Kidney (tissue), 14 donors: ENCODE data around the gene ACP6. TPM values are rescaled to one million over a fixed set of nuclear protein-coding genes. Genes with fewer than 3 reads are reported as not detected.

Experiments used
- DNase-seq, 5 donors: peaks; one replicate each; pipeline ENCODE4 v3.0.0-alpha.2; 2013 to 2020
- FAIRE-seq: peaks from 2 replicates; lab custom pipeline; 2012; peaks lifted over from hg19 to GRCh38; lab: Jason Lieb, UNC
- H3K27ac ChIP-seq, 2 donors: one replicate each; pipeline ENCODE4 v1.7.0; 2013; ENCODE audit warnings: low read depth in 2 of 2, low read length in 2 of 2, inconsistent platforms in 1 of 2
- H3K27me3 ChIP-seq: one replicate; pipeline ENCODE4 v1.7.1; 2013; ENCODE audit warnings: low read length, inconsistent platforms; ENCODE audit not compliant: control insufficient read depth, insufficient read depth
- H3K36me3 ChIP-seq, 3 donors: one replicate each; pipeline versions ENCODE4 v1.7.0 to v1.7.1; 2013; ENCODE audit warnings: low read length in 3 of 3, control low read depth in 1 of 3, inconsistent platforms in 1 of 3; ENCODE audit not compliant: insufficient read depth in 3 of 3, control insufficient read depth in 2 of 3
- H3K4me1 ChIP-seq, 3 donors: one replicate each; pipeline versions ENCODE4 v1.7.0 to v1.7.1; 2013; ENCODE audit warnings: low read length in 3 of 3, inconsistent platforms in 1 of 3, low read depth in 1 of 3; ENCODE audit not compliant: control insufficient read depth in 2 of 3, insufficient read depth in 2 of 3
- H3K4me3 ChIP-seq, 3 donors: one replicate each; pipeline versions ENCODE4 v1.7.0 to v1.8.1; 2013; ENCODE audit warnings: low read length in 3 of 3, control low read depth in 1 of 3, inconsistent platforms in 1 of 3
- H3K9ac ChIP-seq, 3 donors: one replicate each; pipeline versions ENCODE4 v1.7.0 to v1.7.1; 2013; ENCODE audit warnings: low read length in 3 of 3, control low read depth in 1 of 3, inconsistent platforms in 1 of 3
- H3K9me3 ChIP-seq, 3 donors: one replicate each; pipeline versions ENCODE4 v1.7.0 to v1.7.1; 2013; ENCODE audit warnings: low read length in 3 of 3, control low read depth in 1 of 3, inconsistent platforms in 1 of 3; ENCODE audit not compliant: control insufficient read depth in 2 of 3, insufficient read depth in 1 of 3
- CTCF ChIP-seq: IDR thresholded peaks from 3 replicates; pipeline ENCODE4 v1.5.1; 2012; ENCODE audit warnings: mild to moderate bottlenecking, moderate library complexity, borderline replicate concordance; ENCODE audit not compliant: insufficient read depth; ENCODE audit errors: extremely low read depth
- intact Hi-C: fragments of 100-400 bp; cut with DNase I; formaldehyde crosslinking; loops from one replicate; pipeline ENCODE4 v1.11.1; 2022
- polyA plus RNA-seq: library from polyadenylated mRNA; stranded (reverse); fragments of 350-450 nt; fragmentation: Illumina TruSeq; extraction: RNeasy Lipid Tissue Mini Kit (QIAGEN cat#74804); gene quantifications from one replicate; pipeline ENCODE4 v1.2.3, GENCODE V29; 2014; ENCODE audit warnings: low read depth, low replicate concordance; ENCODE audit not compliant: insufficient read depth
- total RNA-seq: library from RNA; stranded (reverse); fragmentation: NEBNext Ultra II Directional; extraction: Animal tissue kit (Norgen Biotek cat#: 25700); gene quantifications from one replicate; pipeline ENCODE4 v1.2.1, GENCODE V29; 2021
- donor health status: control.
- donor health status: control.
- donor health status: control.
- donor health status: control.
- donor health status: control.
- donor health status: DM: yes; HTN: yes; CAD: no.
- donor health status: Normal renal cell carcinoma (clear cell type).

Gene ACP6
- total and polyA plus RNA-seq, 2 donors from 2014 or later = 37.7 to 43.6 TPM

- Histone ChIP-seq H3K27ac (no peak overlapping the region), H3K4me3 (no peak overlapping the region), H3K9ac (no peak overlapping the region), H3K36me3 (no peaks in the 10 kb centered on the region), H3K27me3 (no peaks in the 10 kb centered on the region), H3K4me1 (no peaks in the 10 kb centered on the region), H3K9me3 (no peaks in the 10 kb centered on the region)
- FAIRE-seq (no peak), DNase-seq (no peak)
- TF ChIP-seq CTCF = no peak
- intact Hi-C loops = no loop called here
Observed at GRCh38 chr1:147634645-147635044, 35.7 kb downstream of the ACP6 start.

GRCh38 chr1:147633759-147634158 lies 36.6 kb downstream of the ACP6 start:
- H3K27me3 ChIP-seq = no peaks in the 10 kb centered on the region
- H3K4me3 ChIP-seq = no peak overlapping the region
- H3K27ac ChIP-seq = no peak overlapping the region
- intact Hi-C loops = no loop called here
- no peak for TF ChIP-seq CTCF
- no peak for FAIRE-seq
- no peaks in the 10 kb centered on the region for H3K36me3 ChIP-seq
- DNase-seq = no peak
- H3K9ac ChIP-seq = no peak overlapping the region
- no peaks in the 10 kb centered on the region for H3K9me3 ChIP-seq
- no peaks in the 10 kb centered on the region for H3K4me1 ChIP-seq

- Histone ChIP-seq H3K4me3 (no peak overlapping the region), H3K9me3 (no peaks in the 10 kb centered on the region), H3K4me1 (peaks cover 0 to 2% (median 0%) of the 10 kb centered on the region in 3 donors), H3K36me3 (no peaks in the 10 kb centered on the region), H3K27me3 (no peaks in the 10 kb centered on the region), H3K9ac (no peak overlapping the region), H3K27ac (no peak overlapping the region)
- FAIRE-seq (no peak), DNase-seq (no peak)
- TF ChIP-seq CTCF = no peak
- intact Hi-C loops = no loop called here
Observed at GRCh38 chr1:147631839-147632238, 38.5 kb downstream of the ACP6 start.

- Histone ChIP-seq H3K27me3 (no peaks in the 10 kb centered on the region), H3K27ac (no peak overlapping the region), H3K4me1 (peaks cover 0 to 5% (median 0%) of the 10 kb centered on the region in 3 donors), H3K9ac (no peak overlapping the region), H3K36me3 (no peaks in the 10 kb centered on the region), H3K4me3 (no peak overlapping the region), H3K9me3 (no peaks in the 10 kb centered on the region)
- DNase-seq = no peak
- TF ChIP-seq CTCF = no peak
- intact Hi-C loops = no loop called here
- no peak for FAIRE-seq
Observed at GRCh38 chr1:147630447-147630846, 39.9 kb downstream of the ACP6 start.
